Neural progenitor cell (in vitro differentiated cells): ENCODE results near the gene DISC1. TPM values are rescaled to one million over a fixed set of nuclear protein-coding genes. Genes with fewer than 3 reads are reported as not detected.
A peak's percentile ranks its signal among the peaks of the same experiment; 100 is the strongest.
"Not testable (repeated sequence)": the region's sequence is repeated elsewhere in the genome, so short reads cannot be mapped to it uniquely, and the experiment has no call there.

ENCODE experiments used
- DNase-seq: peaks from one replicate; pipeline ENCODE4 v3.0.0-alpha.2; 2016; ENCODE audit warnings: low spot score
- H2AFZ ChIP-seq: fragments of 200-600 bp; sonication (generic); replicated peaks from 2 replicates; pipeline ENCODE4 v1.6.1; 2016; ENCODE audit warnings: antibody characterized with exemption
- H3F3A ChIP-seq: fragments of 200-600 bp; sonication (generic); 2 replicates; pipeline ENCODE4 v1.6.1; 2016; ENCODE audit warnings: antibody characterized with exemption, low read depth
- H3K27ac ChIP-seq: fragments of 200-600 bp; sonication (generic); 2 replicates; pipeline ENCODE4 v1.5.1; 2016; ENCODE audit warnings: mild to moderate bottlenecking
- H3K27me3 ChIP-seq: fragments of 200-600 bp; sonication (generic); 2 replicates; pipeline ENCODE4 v1.6.1; 2016; ENCODE audit warnings: mild to moderate bottlenecking, moderate library complexity
- H3K36me3 ChIP-seq: fragments of 200-600 bp; sonication (generic); 2 replicates; pipeline ENCODE4 v1.5.1; 2016
- H3K4me1 ChIP-seq: fragments of 200-600 bp; sonication (generic); 2 replicates; pipeline ENCODE4 v1.6.1; 2016; ENCODE audit warnings: mixed run types
- H3K4me2 ChIP-seq: fragments of 200-600 bp; sonication (generic); 2 replicates; pipeline ENCODE4 v1.6.1; 2016
- H3K4me3 ChIP-seq: fragments of 200-600 bp; sonication (generic); 2 replicates; pipeline ENCODE4 v1.5.1; 2016
- H3K79me2 ChIP-seq: fragments of 200-600 bp; sonication (generic); 2 replicates; pipeline ENCODE4 v1.6.1; 2016; ENCODE audit warnings: low read depth
- H3K9ac ChIP-seq: fragments of 200-600 bp; sonication (generic); 2 replicates; pipeline ENCODE4 v1.6.1; 2016
- H3K9me3 ChIP-seq: fragments of 200-600 bp; sonication (generic); 2 replicates; pipeline ENCODE4 v1.5.1; 2016; ENCODE audit warnings: low read depth
- H4K20me1 ChIP-seq: fragments of 200-600 bp; sonication (generic); 2 replicates; pipeline ENCODE4 v1.6.1; 2016; ENCODE audit warnings: low read depth
- H3K27ac Mint-ChIP-seq: 3 replicates; pipeline ENCODE4 v1.8.0; 2021; ENCODE audit warnings: mixed read lengths
- H3K27me3 Mint-ChIP-seq: 2 replicates; pipeline ENCODE4 v1.8.0; 2022; ENCODE audit warnings: low read depth, mild to moderate bottlenecking, inconsistent platforms, moderate library complexity, mixed read lengths; ENCODE audit not compliant: insufficient read depth
- H3K36me3 Mint-ChIP-seq: 3 replicates; pipeline ENCODE4 v1.8.0; 2021; ENCODE audit warnings: mixed read lengths
- H3K4me1 Mint-ChIP-seq: 3 replicates; pipeline ENCODE4 v1.8.0; 2021; ENCODE audit warnings: mixed read lengths
- H3K4me3 Mint-ChIP-seq: 3 replicates; pipeline ENCODE4 v1.8.0; 2021; ENCODE audit warnings: mild to moderate bottlenecking, moderate library complexity, mixed read lengths
- H3K9me3 Mint-ChIP-seq: 3 replicates; pipeline ENCODE4 v1.8.0; 2020; ENCODE audit warnings: mixed read lengths
- CTCF ChIP-seq: fragments of 200-600 bp; sonication (generic); IDR thresholded peaks from 2 replicates; pipeline ENCODE4 v1.5.1; 2017; ENCODE audit warnings: antibody characterized with exemption, mild to moderate bottlenecking
- EZH2 ChIP-seq: fragments of 200-600 bp; sonication (generic); IDR thresholded peaks from 2 replicates; pipeline ENCODE4 v1.6.1; 2017; ENCODE audit warnings: antibody characterized with exemption, mild to moderate bottlenecking, moderate library complexity
- EZH2phosphoT487 ChIP-seq: fragments of 200-600 bp; sonication (generic); IDR thresholded peaks from 2 replicates; pipeline ENCODE4 v1.6.1; 2017; ENCODE audit warnings: antibody characterized with exemption
- total RNA-seq: library from RNA; depleted of rRNA; stranded (reverse); fragments of >200 nt; gene quantifications from 2 replicates; pipeline ENCODE4 v1.2.3, GENCODE V29; 2015; ENCODE audit warnings: low replicate concordance

Gene DISC1
- total RNA-seq, 1 donor from 2014 or later, result 1.8 TPM

GRCh38 chr1:231761747-231762541, 135.4 kb downstream of the DISC1 start:
- H3K4me3 ChIP-seq, result no peak overlapping the region
- Mint-ChIP-seq H3K4me1 (no peaks in the 10 kb centered on the region), H3K27me3 (no peaks in the 10 kb centered on the region), H3K27ac (peak overlapping the region; percentile 87), H3K36me3 (no peaks in the 10 kb centered on the region), H3K4me3 (no peak overlapping the region), H3K9me3 (no peaks in the 10 kb centered on the region)
- no peak overlapping the region for H3K9ac ChIP-seq
- H3K79me2 ChIP-seq, result no peaks in the 10 kb centered on the region
- H3F3A ChIP-seq, result no peaks in the 10 kb centered on the region
- DNase-seq, result no peak
- no peaks in the 10 kb centered on the region for H3K27me3 ChIP-seq
- H2AFZ ChIP-seq, result no peak overlapping the region
- no peaks in the 10 kb centered on the region for H3K36me3 ChIP-seq
- no peaks in the 10 kb centered on the region for H3K9me3 ChIP-seq
- no peak overlapping the region for H3K4me2 ChIP-seq
- H3K27ac ChIP-seq, result no peak overlapping the region
- no peak for TF ChIP-seq EZH2phosphoT487
- no peak for TF ChIP-seq EZH2
- TF ChIP-seq CTCF, result no peak
- no peaks in the 10 kb centered on the region for H4K20me1 ChIP-seq
- no peaks in the 10 kb centered on the region for H3K4me1 ChIP-seq

DNA sequence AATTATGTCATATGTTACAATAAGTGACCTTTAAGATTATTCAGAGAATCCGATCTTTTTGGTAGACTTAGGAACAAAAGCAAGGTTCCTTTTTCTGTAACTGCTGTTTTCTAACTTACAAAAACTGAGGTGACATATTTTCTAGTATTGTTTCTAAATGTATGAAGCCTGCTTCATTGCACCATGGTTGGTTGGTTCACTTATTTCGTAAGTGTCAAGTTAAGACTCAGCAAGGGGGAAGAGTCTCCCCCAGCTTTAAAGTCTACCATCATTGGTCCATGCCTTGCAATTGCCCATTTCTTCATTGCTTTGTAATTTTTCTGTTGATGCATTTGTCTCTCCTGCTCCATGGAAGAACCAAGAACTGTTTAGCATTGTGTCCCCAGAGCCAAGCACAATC, 136.9 kb downstream of the DISC1 start:
- H3K9me3 ChIP-seq, result no peaks in the 10 kb centered on the region
- H3F3A ChIP-seq, result no peaks in the 10 kb centered on the region
- Mint-ChIP-seq H3K9me3 (no peaks in the 10 kb centered on the region), H3K27me3 (peaks cover 3% of the 10 kb centered on the region), H3K4me1 (peaks cover 9% of the 10 kb centered on the region), H3K27ac (no peak overlapping the region), H3K4me3 (no peak overlapping the region), H3K36me3 (no peaks in the 10 kb centered on the region)
- no peaks in the 10 kb centered on the region for H4K20me1 ChIP-seq
- no peak overlapping the region for H3K27ac ChIP-seq
- no peak for DNase-seq
- H3K4me3 ChIP-seq, result no peak overlapping the region
- H3K4me2 ChIP-seq, result no peak overlapping the region
- H3K4me1 ChIP-seq, result no peaks in the 10 kb centered on the region
- no peak overlapping the region for H2AFZ ChIP-seq
- H3K9ac ChIP-seq, result no peak overlapping the region
- no peak for TF ChIP-seq CTCF
- no peak for TF ChIP-seq EZH2phosphoT487
- no peak for TF ChIP-seq EZH2
- no peaks in the 10 kb centered on the region for H3K79me2 ChIP-seq
- no peaks in the 10 kb centered on the region for H3K36me3 ChIP-seq
- no peaks in the 10 kb centered on the region for H3K27me3 ChIP-seq

DNA sequence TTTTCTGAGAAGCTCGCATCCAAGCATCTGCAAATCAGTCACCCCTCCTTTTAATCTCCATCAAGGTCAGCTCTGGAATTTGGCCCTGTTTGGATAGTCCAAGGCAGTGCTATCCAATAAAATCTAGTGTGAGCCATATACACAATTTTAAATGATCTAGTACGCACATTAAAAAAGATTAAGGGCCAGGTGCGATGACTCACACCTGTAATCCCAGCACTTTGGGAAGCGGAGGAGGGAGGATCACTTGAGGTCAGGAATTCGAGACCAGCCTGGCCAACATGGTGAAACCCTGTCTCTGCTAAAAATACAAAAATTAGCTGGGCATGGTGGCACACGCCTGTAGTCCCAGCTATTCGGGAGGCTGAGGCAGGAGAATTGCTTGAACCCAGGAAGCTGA, 139.2 kb downstream of the DISC1 start:
- H3K4me1 Mint-ChIP-seq, result peaks cover 14% of the 10 kb centered on the region
- not testable (repeated sequence) for H3F3A ChIP-seq, H3K27me3 Mint-ChIP-seq, DNase-seq, H3K27ac Mint-ChIP-seq, H3K36me3 Mint-ChIP-seq, H3K4me2 ChIP-seq, H3K4me3 Mint-ChIP-seq, H3K4me1 ChIP-seq, H4K20me1 ChIP-seq, H2AFZ ChIP-seq, H3K9me3 Mint-ChIP-seq, H3K79me2 ChIP-seq, H3K9ac ChIP-seq, H3K27me3 ChIP-seq, H3K4me3 ChIP-seq, H3K9me3 ChIP-seq, H3K36me3 ChIP-seq, H3K27ac ChIP-seq

DNA sequence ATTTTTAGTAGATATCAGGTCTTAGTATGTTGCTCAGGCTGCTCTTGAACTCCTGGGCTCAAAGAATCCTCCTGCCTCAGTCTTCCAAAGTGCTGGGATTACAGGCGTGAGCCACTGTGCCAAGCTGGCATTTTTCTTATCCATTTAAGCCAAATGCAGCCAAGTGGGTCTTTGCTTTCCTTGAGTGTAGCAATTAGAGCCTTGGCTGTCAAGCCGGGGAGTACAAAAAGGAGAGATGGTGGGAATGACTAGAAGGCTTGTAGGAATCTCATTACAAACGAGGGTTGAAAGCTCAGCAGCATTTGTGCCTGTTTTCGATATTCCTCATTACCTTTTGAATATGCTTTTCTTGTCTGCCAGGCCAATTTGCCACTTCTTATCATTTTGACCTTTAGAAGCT, 140.9 kb downstream of the DISC1 start:
- Histone ChIP-seq H4K20me1 (no peaks in the 10 kb centered on the region), H3K36me3 (no peaks in the 10 kb centered on the region), H3K79me2 (no peaks in the 10 kb centered on the region), H3K4me2 (no peak overlapping the region), H3K9me3 (no peaks in the 10 kb centered on the region), H3K4me1 (no peaks in the 10 kb centered on the region), H3K4me3 (no peak overlapping the region), H3F3A (no peaks in the 10 kb centered on the region), H3K9ac (no peak overlapping the region), H3K27ac (no peak overlapping the region), H3K27me3 (no peaks in the 10 kb centered on the region), H2AFZ (no peak overlapping the region)
- Mint-ChIP-seq H3K36me3 (no peaks in the 10 kb centered on the region), H3K27me3 (peaks cover 7% of the 10 kb centered on the region), H3K9me3 (no peaks in the 10 kb centered on the region), H3K4me3 (no peak overlapping the region), H3K27ac (no peak overlapping the region), H3K4me1 (peaks cover 18% of the 10 kb centered on the region)
- no peak for DNase-seq
- no peak for TF ChIP-seq EZH2
- no peak for TF ChIP-seq EZH2phosphoT487
- TF ChIP-seq CTCF, result no peak
